GM12878 (cell line): ENCODE data around the gene IFRD1.

Source experiments
- ATF7 ChIP-seq: fragments of 450-650 bp; IDR thresholded peaks from 2 replicates; pipeline ENCODE4 v1.6.1; 2016; ENCODE audit warnings: low read depth, mild to moderate bottlenecking
- BCL3 ChIP-seq: IDR thresholded peaks from 2 replicates; pipeline ENCODE4 v1.6.1; 2011; ENCODE audit warnings: borderline replicate concordance, low read depth, mild to moderate bottlenecking, moderate library complexity, low read length; ENCODE audit not compliant: insufficient read depth, poor library complexity, severe bottlenecking
- BRCA1 ChIP-seq: IDR thresholded peaks from 2 replicates; pipeline ENCODE4 v1.6.1; 2011; ENCODE audit warnings: low read depth, low read length, improper control_type of control experiment
- CTCF ChIP-seq, 3 experiments: IDR thresholded peaks in 2 of 3; conservative IDR thresholded peaks in 1 of 3; 2 replicates each; pipeline ENCODE4 v1.5.1; 2011; ENCODE audit warnings: low read depth in 3 of 3, low read length in 3 of 3, mild to moderate bottlenecking in 3 of 3, control low read depth in 2 of 3, moderate library complexity in 2 of 3, inconsistent platforms in 1 of 3, mixed read lengths in 1 of 3; ENCODE audit not compliant: control insufficient read depth in 2 of 3, insufficient read depth in 1 of 3; ENCODE audit errors: extremely low read depth in 1 of 3
- HDAC6 ChIP-seq: fragments of 200-600 bp; sonication (generic); IDR thresholded peaks from one replicate; pipeline ENCODE4 v1.8.0; 2017; ENCODE audit warnings: antibody characterized with exemption; ENCODE audit not compliant: unreplicated experiment

DNA sequence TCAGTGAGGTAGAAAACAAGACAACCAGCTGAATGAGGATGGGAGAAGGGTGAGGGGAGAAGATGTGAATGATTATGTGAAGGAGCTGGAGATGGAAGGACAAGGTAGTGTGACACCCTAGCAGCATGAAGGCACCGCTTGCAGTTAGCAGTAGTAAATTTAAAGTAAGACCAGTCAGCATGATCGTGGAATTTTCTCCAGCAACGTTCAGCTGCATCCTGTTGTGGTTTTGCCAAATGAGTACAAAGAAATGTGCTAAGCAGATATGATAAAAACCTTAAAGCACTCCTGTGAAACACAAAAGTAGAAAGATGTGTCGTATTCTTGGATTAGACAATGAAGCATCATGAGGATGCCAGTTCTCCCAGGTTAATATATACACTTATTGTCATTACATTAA is 34.1 kb upstream of the IFRD1 start:
- TF ChIP-seq HDAC6 (no peak), ATF7 (no peak), BCL3 (no peak), CTCF (IDR thresholded peaks at IDR 0.05 in 2 of 3, conservative IDR thresholded peaks at IDR 0.05 in 1 of 3; ENCODE audit: control insufficient read depth in 2 of 3, extremely low read depth in 1 of 3, insufficient read depth in 1 of 3, low read depth in 3 of 3, low read length in 3 of 3) (no peak), BRCA1 (no peak)
